GM12878 (cell line): ENCODE data around the gene GAL3ST2. TPM values are rescaled to one million over a fixed set of nuclear protein-coding genes. Genes with fewer than 3 reads are reported as not detected.

ENCODE experiments used
- CHD4 ChIP-seq: fragments of 200-600 bp; sonication (generic); IDR thresholded peaks from 2 replicates; pipeline ENCODE4 v1.6.1; 2016; ENCODE audit warnings: mild to moderate bottlenecking
- CREB1 ChIP-seq: IDR thresholded peaks from 2 replicates; pipeline ENCODE4 v1.6.1; 2012; ENCODE audit warnings: low read depth, mild to moderate bottlenecking, inconsistent platforms
- DPF2 ChIP-seq: fragments of 450-650 bp; IDR thresholded peaks from 2 replicates; pipeline ENCODE4 v1.6.1; 2017; ENCODE audit warnings: mild to moderate bottlenecking
- HSF1 ChIP-seq: fragments of 150-350 bp; IDR thresholded peaks from 2 replicates; pipeline ENCODE4 v1.6.1; 2014; ENCODE audit warnings: mild to moderate bottlenecking, low read depth, low read length
- NKRF ChIP-seq: fragments of 450-650 bp; conservative IDR thresholded peaks from 2 replicates; pipeline ENCODE4 v1.6.1; 2017; ENCODE audit warnings: mild to moderate bottlenecking, moderate library complexity
- POLR2AphosphoS5 ChIP-seq: IDR thresholded peaks from 2 replicates; pipeline ENCODE4 v1.6.1; 2011; ENCODE audit warnings: mild to moderate bottlenecking, low read length, inconsistent platforms
- TARDBP ChIP-seq: IDR thresholded peaks from 2 replicates; pipeline ENCODE4 v1.6.1; 2016; ENCODE audit warnings: borderline replicate concordance
- WRNIP1 ChIP-seq: IDR thresholded peaks from 2 replicates; pipeline ENCODE4 v1.6.1; 2011; ENCODE audit warnings: low read depth, low read length, improper control_type of control experiment, borderline replicate concordance
- polyA plus RNA-seq, 11 experiments: library from polyadenylated mRNA; depleted of rRNA in 4 of 11; unstranded in 6 of 11; stranded (reverse) in 5 of 11; fragments of >200 nt; fragmentation: Nextera tagmentation in 4 of 11; fragmentation: Illumina TruSeq in 1 of 11; extraction: Ambion mirVana in 4 of 11; extraction: Trizol in 1 of 11; gene quantifications; 1 replicate in 1 of 11; 2 replicates in 10 of 11; pipeline versions ENCODE4 v1.2.1 to v1.2.3, GENCODE V29; 2011 to 2016; ENCODE audit warnings: inconsistent platforms in 2 of 11, missing spikeins in 2 of 11, low read depth in 1 of 11
- total RNA-seq, 4 experiments: library from RNA; depleted of rRNA in 3 of 4; stranded (reverse); fragments of >200 nt in 3 of 4; fragmentation: Illumina TruSeq in 1 of 4; extraction: Trizol in 1 of 4; gene quantifications; 2 replicates each; pipeline versions ENCODE4 v1.2.1 to v1.2.3, GENCODE V29; 2013 to 2021

The GAL3ST2 gene
- total and polyA plus RNA-seq, 10 of the 15 experiments (the other 5 are each of a cell fraction or from before 2014, with no cell fraction given), result 0.09 to 0.36 (median 0.11) TPM; not detected in 7

GRCh38 chr2:241777686-241778627, 1.3 kb downstream of the GAL3ST2 start (continued):
- TF ChIP-seq CHD4 (no peak), POLR2AphosphoS5 (no peak), CREB1 (no peak), WRNIP1 (no peak), HSF1 (no peak), NKRF (no peak), TARDBP (no peak), DPF2 (no peak)
- TF ChIP-seq, all 136 proteins: peak for 0
